ENCODE data around the gene TDRD10. TPM values are rescaled to one million over a fixed set of nuclear protein-coding genes. Genes with fewer than 3 reads are reported as not detected.

TDRD10 gene
- total and polyA plus RNA-seq, 10 donors = 2.4 to 14.0 (median 9.0) TPM

DNA sequence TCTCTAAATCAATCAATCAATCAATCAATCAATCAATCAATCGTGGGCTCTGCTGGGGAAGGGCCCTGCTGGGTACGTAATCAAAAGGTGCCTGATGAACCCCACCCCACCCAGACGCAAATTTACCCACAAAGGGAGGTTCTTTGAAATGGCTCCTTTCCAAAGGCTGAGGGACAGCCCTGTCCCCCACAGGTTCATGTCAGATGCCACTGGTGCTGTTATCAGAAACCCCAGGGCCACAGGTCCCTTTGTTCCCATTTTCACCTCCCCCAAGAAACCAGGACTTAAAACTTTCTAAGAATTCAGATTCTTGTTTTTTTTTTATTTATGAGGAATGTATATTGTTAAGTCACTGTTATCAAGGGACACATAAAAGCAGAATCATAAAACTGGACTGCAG, 79.7 kb downstream of the TDRD10 start:
- Histone ChIP-seq H3K36me3 (peaks cover 0 to 97% (median 83%) of the 10 kb centered on the region in 6 donors), H3K27ac (no peak overlapping the region), H3K4me3 (no peak overlapping the region), H3K4me1 (peaks cover 4 to 52% (median 29%) of the 10 kb centered on the region in 6 donors), H3K9me3 (no peaks in the 10 kb centered on the region), H3K27me3 (replicated peaks in 1 of 7) (no peaks in the 10 kb centered on the region)
- WGBS, 5 donors = 70 to 90% (median 71%) methylated on average over 3 of the region's 3 CpGs
- TF ChIP-seq POLR2AphosphoS5 (IDR thresholded peaks at IDR 0.05) (no peak), POLR2A (IDR thresholded peaks at IDR 0.05) (no peak)
- TF ChIP-seq, protein P1, sequence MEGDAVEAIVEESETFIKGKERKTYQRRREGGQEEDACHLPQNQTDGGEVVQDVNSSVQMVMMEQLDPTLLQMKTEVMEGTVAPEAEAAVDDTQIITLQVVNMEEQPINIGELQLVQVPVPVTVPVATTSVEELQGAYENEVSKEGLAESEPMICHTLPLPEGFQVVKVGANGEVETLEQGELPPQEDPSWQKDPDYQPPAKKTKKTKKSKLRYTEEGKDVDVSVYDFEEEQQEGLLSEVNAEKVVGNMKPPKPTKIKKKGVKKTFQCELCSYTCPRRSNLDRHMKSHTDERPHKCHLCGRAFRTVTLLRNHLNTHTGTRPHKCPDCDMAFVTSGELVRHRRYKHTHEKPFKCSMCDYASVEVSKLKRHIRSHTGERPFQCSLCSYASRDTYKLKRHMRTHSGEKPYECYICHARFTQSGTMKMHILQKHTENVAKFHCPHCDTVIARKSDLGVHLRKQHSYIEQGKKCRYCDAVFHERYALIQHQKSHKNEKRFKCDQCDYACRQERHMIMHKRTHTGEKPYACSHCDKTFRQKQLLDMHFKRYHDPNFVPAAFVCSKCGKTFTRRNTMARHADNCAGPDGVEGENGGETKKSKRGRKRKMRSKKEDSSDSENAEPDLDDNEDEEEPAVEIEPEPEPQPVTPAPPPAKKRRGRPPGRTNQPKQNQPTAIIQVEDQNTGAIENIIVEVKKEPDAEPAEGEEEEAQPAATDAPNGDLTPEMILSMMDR (IDR thresholded peaks at IDR 0.05 in 8 of 11, conservative IDR thresholded peaks at IDR 0.05 in 3 of 11) = no peak
- intact Hi-C loops (cut with DNase I; ENCODE audit: low total_unique reads) = no loop called here
- no peak for DNase-seq

DNA sequence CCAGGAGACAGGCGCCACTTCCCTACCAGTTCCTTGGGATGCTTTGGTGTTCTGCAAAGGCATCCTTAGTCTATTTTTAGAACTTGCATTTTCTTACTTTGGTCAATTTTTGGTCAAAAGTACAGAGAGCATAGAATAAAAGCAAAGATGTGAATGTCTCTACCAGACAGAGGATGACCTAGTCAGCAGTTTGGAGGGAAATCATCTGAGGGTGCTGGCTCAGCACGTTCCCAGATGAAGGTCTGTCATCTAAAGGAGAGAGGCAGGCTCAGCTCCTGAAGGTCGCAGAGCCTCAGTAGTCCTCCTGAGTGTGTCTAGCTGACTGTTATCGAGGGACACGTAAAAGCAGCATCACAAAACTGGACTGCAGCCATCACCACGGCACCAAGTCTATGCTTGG, 80.9 kb downstream of the TDRD10 start:
- H3K4me1 ChIP-seq = peaks cover under 1 to 40% (median 22%) of the 10 kb centered on the region in 6 donors
- DNase-seq = no peak
- H3K27me3 ChIP-seq (replicated peaks in 1 of 7) = no peaks in the 10 kb centered on the region
- peak overlapping the region in 2 of 8 donors; percentile 40 to 60 for H3K27ac ChIP-seq
- 78 to 92% (median 90%) methylated on average over 6 of the region's 6 CpGs for WGBS, 5 donors
- H3K36me3 ChIP-seq = peaks cover 3 to 100% (median 94%) of the 10 kb centered on the region in 6 donors
- no peaks in the 10 kb centered on the region for H3K9me3 ChIP-seq
- H3K4me3 ChIP-seq = no peak overlapping the region
- no peak for TF ChIP-seq POLR2AphosphoS5 (IDR thresholded peaks at IDR 0.05)
- TF ChIP-seq, protein P1 (IDR thresholded peaks at IDR 0.05 in 8 of 11, conservative IDR thresholded peaks at IDR 0.05 in 3 of 11) = no peak
- TF ChIP-seq POLR2A (IDR thresholded peaks at IDR 0.05) = no peak
- intact Hi-C loops (cut with DNase I; ENCODE audit: low total_unique reads) = no loop called here

DNA sequence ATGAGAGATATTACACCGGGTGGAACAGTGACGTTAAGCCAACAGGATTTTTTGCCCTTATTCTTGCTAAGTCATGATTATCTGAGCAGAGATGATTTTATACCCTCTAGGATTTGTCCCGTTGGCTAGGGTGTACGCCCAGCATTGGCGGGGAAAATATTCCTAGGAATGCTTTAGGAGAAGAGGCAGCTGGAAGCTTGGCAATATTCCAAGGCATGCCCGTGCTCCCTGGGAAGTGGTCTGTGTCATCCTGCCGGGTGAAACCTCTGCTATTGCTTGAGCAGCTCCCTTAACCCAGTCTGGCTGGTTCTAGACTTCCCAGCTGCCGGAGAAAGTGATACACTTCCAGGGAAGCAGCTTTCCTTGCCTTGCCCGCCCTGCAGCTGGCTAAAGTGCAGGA, 81.8 kb downstream of the TDRD10 start:
- no peaks in the 10 kb centered on the region for H3K27me3 ChIP-seq (replicated peaks in 1 of 7)
- intact Hi-C loops (cut with DNase I; ENCODE audit: low total_unique reads) = no loop called here
- DNase-seq = no peak
- no peak overlapping the region for H3K4me3 ChIP-seq
- peaks cover 4 to 100% (median 99%) of the 10 kb centered on the region in 6 donors for H3K36me3 ChIP-seq
- no peaks in the 10 kb centered on the region for H3K9me3 ChIP-seq
- H3K27ac ChIP-seq = peak overlapping the region in 5 of 8 donors; percentile 2 to 60 (median 13)
- H3K4me1 ChIP-seq = peaks cover 0 to 31% (median 16%) of the 10 kb centered on the region in 6 donors
- WGBS, 5 donors = 55 to 81% (median 72%) methylated on average over 8 to 9 of the region's 9 CpGs
- TF ChIP-seq, protein P1 (IDR thresholded peaks at IDR 0.05 in 8 of 11, conservative IDR thresholded peaks at IDR 0.05 in 3 of 11) = no peak
- TF ChIP-seq POLR2A (IDR thresholded peaks at IDR 0.05) (no peak), POLR2AphosphoS5 (IDR thresholded peaks at IDR 0.05) (peak in 1 of 3 donors; percentile 10)

DNA sequence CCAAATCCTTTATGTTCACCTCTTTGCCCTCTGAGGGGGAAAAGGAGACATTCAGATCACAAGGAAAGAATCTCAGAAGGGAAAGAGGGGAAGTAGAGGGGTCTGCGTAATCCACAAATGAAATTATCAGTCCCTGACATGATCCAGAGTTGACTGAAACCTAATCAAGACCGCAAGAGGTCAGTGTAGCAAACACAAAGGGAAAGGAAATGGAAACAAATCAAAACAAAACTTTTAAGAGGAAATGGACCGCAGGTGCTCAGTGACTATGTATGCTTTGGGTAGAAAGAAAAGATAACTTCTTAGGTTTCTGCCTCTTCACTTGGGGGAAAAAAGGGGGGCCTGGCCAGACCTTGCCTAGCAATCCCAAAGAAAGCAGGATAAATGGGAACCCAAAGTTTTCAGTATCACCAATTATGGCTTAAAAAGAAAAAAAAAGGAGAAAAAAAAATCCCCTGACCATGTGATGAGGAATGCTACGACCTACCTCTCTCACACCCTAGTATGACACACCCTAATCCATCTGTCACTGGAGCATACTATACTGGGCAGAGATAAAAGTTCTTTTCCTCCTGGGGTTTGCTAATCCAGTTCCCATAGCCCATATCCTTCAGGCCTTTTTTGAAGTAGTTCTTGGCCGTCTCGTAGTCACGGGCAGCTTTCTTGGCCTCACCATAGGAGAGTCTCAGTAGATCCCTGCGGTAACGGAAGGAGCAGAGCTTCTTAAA, 82.4 kb downstream of the TDRD10 start:
- H3K4me3 ChIP-seq = no peak overlapping the region
- intact Hi-C loops (cut with DNase I; ENCODE audit: low total_unique reads) = no loop called here
- H3K27me3 ChIP-seq (replicated peaks in 1 of 7) = no peaks in the 10 kb centered on the region
- H3K27ac ChIP-seq = peak overlapping the region in 5 of 8 donors; percentile 2 to 60 (median 13)
- peaks cover 0 to 25% (median 13%) of the 10 kb centered on the region in 6 donors for H3K4me1 ChIP-seq
- WGBS, 5 donors = 76 to 80% (median 79%) methylated on average over 9 of the region's 9 CpGs
- no peak for TF ChIP-seq POLR2AphosphoS5 (IDR thresholded peaks at IDR 0.05)
- TF ChIP-seq, protein P1 (IDR thresholded peaks at IDR 0.05 in 8 of 11, conservative IDR thresholded peaks at IDR 0.05 in 3 of 11) = peak in 1 of 11 experiments; percentile 17
- DNase-seq = no peak
- H3K36me3 ChIP-seq = peaks cover 4 to 100% (median 100%) of the 10 kb centered on the region in 6 donors
- no peaks in the 10 kb centered on the region for H3K9me3 ChIP-seq

All from spleen (tissue), 11 donors.